Caki2 (cell line): ENCODE data around the gene SELENOH. TPM values are rescaled to one million over a fixed set of nuclear protein-coding genes. Genes with fewer than 3 reads are reported as not detected.
A peak's percentile ranks its signal among the peaks of the same experiment; 100 is the strongest.
"Not testable (repeated sequence)": the region's sequence is repeated elsewhere in the genome, so short reads cannot be mapped to it uniquely, and the experiment has no call there.

Experiments used
- DNase-seq: peaks from one replicate; pipeline ENCODE4 v3.0.0-alpha.2; 2015; ENCODE audit warnings: low read depth
- in situ Hi-C: cut with HindIII; loops from 2 replicates; pipeline ENCODE4 v1.10.0; 2016; ENCODE audit warnings: low sequenced_read_pairs, low pct_unique_long_range_greater_than_20kb, mixed read lengths
- total RNA-seq: library from RNA; depleted of rRNA; stranded (reverse); fragments of >200 nt; shearing (Covaris generic); gene quantifications from 2 replicates; pipeline ENCODE4 v1.2.3, GENCODE V29; 2014; ENCODE audit warnings: low replicate concordance; rRNA removed

SELENOH gene, protein sequence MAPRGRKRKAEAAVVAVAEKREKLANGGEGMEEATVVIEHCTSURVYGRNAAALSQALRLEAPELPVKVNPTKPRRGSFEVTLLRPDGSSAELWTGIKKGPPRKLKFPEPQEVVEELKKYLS
- total RNA-seq: 263 and 290 TPM in 2 replicates

DNA sequence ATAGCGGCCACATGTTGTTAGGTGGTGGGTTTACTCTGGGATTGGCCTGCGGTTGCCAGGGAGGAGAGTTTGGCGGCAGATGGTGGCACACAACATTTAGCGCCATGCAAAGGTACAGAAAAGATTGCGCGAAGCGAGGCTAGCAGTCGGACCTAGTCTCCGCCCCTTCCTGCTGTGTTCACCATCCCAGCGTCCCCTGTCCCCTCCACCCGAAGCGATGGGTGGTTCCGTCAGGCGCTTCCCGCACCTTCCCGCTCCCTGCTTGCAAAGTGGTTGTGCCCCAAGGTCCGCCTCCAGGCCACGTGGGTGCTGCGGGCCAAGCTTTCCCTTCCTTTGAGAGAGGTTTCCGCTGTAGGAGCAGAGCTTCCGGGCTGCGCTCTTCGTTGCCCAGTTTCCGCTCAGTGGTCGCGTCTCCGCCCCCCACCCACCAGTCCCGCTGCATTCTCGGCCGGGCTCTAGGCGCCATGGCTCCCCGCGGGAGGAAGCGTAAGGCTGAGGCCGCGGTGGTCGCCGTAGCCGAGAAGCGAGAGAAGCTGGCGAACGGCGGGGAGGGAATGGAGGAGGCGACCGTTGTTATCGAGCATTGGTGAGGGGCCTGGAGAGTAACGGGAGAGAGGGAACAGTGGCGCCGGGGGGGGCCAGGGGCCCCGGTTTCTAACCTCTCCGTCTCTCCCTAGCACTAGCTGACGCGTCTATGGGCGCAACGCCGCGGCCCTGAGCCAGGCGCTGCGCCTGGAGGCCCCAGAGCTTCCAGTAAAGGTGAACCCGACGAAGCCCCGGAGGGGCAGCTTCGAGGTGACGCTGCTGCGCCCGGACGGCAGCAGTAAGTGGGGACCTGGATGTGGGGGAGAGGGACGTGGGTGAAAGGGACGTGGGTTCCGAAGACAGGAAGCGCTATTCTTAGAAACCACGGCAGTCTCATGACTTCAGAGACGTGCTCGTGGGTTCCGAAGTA, at the start of gene SELENOH:
TSS of gene SELENOH (plus strand) at position 360 of the 955 bp plus-strand sequence. CDS start at position 465, 105 bp downstream.
- peak; percentile 93 for DNase-seq
- in situ Hi-C loops: no loop called here

- DNase-seq: no peak
- in situ Hi-C loops: no loop called here
These were observed 42.4 kb upstream of the SELENOH start for GRCh38 chr11:57698843-57699365.

- in situ Hi-C loops: no loop called here
- DNase-seq: no peak
These were observed 41.5 kb upstream of the SELENOH start for GRCh38 chr11:57699813-57700212.

- DNase-seq: no peak
- in situ Hi-C loops: no loop called here
These were observed 40.9 kb upstream of the SELENOH start for GRCh38 chr11:57700425-57700824.

- in situ Hi-C loops: no loop called here
- no peak for DNase-seq
These were observed 38.0 kb upstream of the SELENOH start for GRCh38 chr11:57703341-57703740.

- DNase-seq: no peak
- in situ Hi-C loops: no loop called here
These were observed 36.4 kb upstream of the SELENOH start for GRCh38 chr11:57704932-57705331.

- DNase-seq, in situ Hi-C loops: not testable (repeated sequence)
These were observed 35.9 kb upstream of the SELENOH start for GRCh38 chr11:57705432-57705831.

DNA sequence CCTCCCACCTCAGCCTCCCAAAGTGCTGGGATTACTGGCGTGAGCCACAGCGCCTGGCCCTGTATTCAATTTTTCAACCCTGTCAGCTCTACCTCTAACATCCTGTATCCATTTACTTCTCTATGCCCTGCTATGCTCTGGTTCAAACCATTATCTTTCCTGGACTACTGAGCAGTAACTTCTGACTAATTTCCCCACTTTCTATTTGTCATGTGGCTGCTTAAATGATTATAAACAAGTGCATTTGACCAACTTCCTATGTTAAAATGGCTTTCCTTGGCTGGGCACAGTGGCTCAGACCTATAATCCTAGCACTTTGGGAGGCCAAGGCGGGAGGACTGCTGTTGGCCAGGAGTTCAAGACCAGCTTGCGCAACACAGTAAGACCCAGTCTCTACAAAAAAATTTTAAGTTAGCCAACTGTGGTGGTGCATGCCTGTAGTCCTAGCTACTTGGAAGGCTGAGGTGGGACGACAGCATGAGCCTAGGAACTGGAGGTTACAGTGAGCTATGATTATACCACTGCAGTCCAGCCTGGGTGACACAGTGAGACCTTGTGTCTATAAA, 31.4 kb upstream of the SELENOH start:
- in situ Hi-C loops: no loop called here
- no peak for DNase-seq

DNA sequence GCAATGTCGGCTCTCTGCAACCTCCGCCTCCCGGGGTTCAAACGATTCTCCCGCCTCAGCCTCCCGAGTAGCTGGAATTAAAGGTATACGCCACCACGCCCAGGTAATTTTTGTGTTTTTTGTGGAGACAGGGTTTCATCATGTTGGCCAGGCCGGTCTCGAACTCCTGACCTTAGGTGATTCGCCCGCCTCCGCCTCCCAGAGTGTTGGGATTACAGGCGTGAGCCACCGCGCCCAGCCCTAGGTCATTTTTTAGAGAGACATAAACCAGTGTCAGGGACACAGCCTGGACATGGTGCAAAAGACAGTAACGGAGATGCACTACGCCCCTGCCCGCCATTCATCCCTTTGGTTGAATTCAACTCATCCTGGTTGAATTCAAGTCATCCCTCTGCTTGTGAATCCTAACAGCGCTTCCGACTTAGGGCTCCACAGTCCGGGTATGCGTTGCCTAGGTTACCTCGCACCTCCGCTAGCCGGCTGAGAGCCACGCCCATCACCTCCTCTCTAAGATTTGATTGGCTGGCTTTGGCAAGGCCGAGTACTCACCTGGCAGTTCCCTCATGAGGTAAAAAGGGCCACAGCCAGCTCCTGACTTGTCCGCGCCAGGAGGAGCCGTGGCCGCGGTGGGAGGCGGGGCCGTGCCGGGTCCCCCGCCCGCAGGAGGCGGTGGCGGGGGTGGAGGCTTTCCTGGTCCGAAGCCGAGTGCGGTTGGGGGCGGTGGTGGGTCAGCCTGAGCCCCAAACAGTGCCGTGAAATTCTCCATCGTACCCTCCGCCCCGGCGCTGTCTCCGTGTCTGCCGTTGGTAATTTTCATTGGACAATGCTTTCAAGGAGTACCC, 29.7 kb upstream of the SELENOH start, which contains the start of gene MED19:
TSS of gene MED19 (minus strand) at position 802 of the 842 bp plus-strand sequence. CDS start at position 766, 36 bp downstream.
- no peak for DNase-seq
- in situ Hi-C loops: no loop called here

DNA sequence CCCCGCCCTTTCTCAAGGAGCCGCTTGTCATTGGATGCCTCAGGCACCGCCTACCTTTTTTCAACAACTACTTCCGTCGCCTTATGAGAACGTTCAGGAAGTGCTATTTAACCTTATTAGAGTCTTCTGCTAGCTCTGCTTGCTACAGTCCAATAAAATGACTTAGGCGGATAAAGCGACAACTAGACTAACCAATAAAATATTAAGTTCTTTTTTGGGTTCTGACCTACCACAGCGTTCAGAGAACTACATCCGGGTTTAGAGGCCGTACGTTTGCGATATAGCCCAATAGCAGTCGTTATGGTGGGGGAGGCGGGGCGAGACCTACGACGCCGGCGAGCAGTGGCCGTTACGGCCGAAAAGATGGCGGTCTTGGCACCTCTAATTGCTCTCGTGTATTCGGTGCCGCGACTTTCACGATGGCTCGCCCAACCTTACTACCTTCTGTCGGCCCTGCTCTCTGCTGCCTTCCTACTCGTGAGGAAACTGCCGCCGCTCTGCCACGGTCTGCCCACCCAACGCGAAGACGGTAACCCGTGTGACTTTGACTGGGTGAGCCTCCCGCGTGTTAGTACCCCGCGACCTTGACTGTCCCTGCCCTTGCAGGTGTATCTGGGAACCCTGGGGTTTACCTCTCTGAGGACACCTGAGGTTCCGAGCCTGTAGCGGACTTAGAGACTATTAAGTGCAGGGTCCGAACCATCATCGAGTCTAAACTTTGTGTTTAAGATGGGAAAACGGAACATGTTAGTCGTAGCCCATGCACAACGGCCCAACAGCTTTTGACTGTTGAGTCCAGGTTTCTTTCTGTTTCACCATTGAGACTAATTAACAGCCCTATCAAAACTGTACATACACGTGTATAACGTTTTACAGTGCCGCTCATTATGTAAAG, 28.8 kb upstream of the SELENOH start, which contains the start of gene TMX2:
TSS of gene TMX2 (plus strand) at position 338 of the 895 bp plus-strand sequence. CDS start at position 364, 26 bp downstream.
- DNase-seq: peak; percentile 96
- in situ Hi-C loops: no loop called here

DNA sequence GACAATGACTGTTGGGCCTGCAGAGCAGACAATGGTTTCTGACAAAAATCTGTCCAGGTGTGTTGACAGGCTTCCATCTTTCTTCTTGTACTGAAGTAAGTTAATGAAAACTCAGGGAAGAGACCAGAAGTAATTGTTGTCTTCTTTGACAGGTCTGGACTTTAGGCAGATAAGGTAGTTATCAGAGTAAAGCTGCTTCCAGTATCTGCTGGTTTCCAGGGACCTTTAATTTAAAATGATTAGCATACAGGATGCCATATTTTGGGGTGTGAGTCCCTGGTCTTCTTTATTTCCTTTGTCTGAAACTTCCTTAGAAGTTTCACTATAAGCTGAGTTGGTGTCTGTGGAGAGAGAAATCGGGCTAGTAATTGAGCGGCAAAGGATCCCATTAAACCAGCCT, 27.5 kb upstream of the SELENOH start:
- in situ Hi-C loops: no loop called here
- no peak for DNase-seq

- DNase-seq, in situ Hi-C loops: not testable (repeated sequence)
These were observed 24.6 kb upstream of the SELENOH start for GRCh38 chr11:57716726-57717125.

DNA sequence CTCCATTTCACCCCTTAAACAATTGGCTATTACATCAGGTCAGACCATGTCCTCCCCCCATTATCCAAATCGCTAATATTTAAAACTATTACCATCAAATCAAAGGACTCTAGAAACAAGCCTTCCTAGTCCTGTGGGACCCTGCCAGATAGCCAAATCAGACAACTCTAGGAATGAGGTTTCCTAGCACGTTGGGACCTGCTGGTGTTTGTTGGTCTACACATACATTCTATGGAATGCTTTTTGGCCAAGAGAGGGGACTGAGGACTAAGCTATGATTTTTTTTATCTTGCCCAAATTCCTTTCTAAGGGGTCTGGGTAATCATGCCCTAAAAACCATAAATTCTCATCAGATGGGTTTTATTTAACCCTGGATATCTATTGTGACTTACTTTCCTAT, 14.1 kb upstream of the SELENOH start:
- no peak for DNase-seq
- in situ Hi-C loops: no loop called here

DNA sequence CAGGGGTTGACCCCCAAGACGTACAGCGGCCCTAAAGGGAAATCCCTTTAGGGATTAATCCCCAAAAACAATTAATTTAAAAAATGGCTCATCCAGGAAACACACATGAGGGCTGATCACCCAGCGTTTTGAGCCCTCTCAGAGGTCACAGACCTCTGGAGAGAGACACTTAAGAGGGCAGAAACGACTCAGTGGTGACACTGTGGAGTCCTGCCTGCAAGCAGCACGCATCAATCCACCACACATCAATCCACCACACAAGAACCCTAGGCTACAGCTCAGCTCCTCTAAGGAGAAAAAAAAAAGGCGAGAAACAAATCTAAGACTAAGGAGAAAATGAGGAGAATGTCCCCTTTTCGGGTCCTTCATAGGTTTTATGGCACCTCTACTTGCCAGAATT, 12.5 kb upstream of the SELENOH start:
- no peak for DNase-seq
- in situ Hi-C loops: no loop called here

DNA sequence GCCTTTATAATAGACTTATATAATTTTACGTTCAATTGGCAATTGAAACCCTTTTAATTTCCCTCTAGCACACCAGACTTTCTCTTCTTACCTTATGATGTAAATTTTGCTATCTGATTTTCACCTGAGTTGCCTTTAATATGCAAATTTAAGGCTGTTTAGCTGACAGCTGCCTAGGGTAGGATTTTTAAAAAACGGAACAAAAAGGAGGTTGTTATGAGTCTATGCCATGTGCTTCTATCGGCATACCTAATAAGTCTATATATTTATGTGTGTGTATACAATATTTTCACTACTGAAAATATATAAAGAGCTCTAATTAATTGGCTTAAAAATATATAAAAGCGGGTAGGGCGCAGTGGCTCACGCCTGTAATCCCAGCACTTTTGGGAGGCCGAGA, 11.8 kb upstream of the SELENOH start:
- in situ Hi-C loops: no loop called here
- no peak for DNase-seq

GRCh38 chr11:57732661-57733060, 8.6 kb upstream of the SELENOH start:
- in situ Hi-C loops: no loop called here
- DNase-seq: no peak
